Ovary (tissue), 3 donors: Measurements from ENCODE around the gene HDAC7.

Experiments used
- EP300 ChIP-seq: sonication (generic); formaldehyde crosslinking; IDR thresholded peaks from one replicate; pipeline ENCODE4 v1.6.1; 2017; ENCODE audit warnings: antibody characterized with exemption
- POLR2A ChIP-seq: fragments of 450-650 bp; IDR thresholded peaks from one replicate; pipeline ENCODE4 v1.6.1; 2017; ENCODE audit warnings: antibody characterized with exemption, mild to moderate bottlenecking, moderate library complexity
- TF ChIP-seq, protein P1 (sequence below), 3 donors: fragments of 450-650 bp in 2 of 3; fragments of 200-600 bp in 1 of 3; IDR thresholded peaks; one replicate each; pipeline versions ENCODE4 v1.5.1 to v1.8.0; 2016 to 2022; ENCODE audit warnings: antibody characterized with exemption in 3 of 3, mild to moderate bottlenecking in 1 of 3
- donor health status: DM: no; HTN: no; CAD: no.

DNA sequence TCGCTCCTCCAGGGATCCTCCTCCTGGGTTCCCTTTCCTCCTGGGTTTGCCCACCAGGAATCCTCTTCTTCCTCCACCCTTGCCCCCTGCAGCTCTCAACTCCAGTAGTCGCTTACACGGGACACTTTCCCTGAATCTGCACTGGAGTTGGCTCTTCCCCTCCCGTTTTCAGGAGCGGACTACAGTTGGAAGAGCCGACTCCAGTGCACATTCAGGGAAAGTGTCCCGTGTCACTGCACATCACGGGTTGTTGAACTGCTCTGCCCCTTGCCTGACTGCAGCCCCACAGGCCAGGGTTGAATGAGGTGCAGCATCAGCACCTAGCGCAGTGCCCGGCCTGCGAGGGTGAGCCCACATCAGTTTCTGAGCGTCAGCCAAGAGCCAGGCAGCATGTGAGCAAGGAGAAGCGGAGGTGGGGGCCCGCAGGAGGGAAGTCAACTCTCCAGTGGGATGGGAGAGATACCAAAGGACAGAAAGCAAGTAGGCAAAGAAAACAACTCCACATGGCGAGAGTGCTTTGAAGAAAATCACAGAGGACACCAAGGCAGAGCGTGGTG lies 74.1 kb downstream of the HDAC7 start:
- TF ChIP-seq, protein P1, sequence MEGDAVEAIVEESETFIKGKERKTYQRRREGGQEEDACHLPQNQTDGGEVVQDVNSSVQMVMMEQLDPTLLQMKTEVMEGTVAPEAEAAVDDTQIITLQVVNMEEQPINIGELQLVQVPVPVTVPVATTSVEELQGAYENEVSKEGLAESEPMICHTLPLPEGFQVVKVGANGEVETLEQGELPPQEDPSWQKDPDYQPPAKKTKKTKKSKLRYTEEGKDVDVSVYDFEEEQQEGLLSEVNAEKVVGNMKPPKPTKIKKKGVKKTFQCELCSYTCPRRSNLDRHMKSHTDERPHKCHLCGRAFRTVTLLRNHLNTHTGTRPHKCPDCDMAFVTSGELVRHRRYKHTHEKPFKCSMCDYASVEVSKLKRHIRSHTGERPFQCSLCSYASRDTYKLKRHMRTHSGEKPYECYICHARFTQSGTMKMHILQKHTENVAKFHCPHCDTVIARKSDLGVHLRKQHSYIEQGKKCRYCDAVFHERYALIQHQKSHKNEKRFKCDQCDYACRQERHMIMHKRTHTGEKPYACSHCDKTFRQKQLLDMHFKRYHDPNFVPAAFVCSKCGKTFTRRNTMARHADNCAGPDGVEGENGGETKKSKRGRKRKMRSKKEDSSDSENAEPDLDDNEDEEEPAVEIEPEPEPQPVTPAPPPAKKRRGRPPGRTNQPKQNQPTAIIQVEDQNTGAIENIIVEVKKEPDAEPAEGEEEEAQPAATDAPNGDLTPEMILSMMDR (IDR thresholded peaks at IDR 0.05) = no peak
- no peak for TF ChIP-seq POLR2A
- TF ChIP-seq EP300 = no peak
